Spleen (tissue), 11 donors: ENCODE data around the gene OGT. TPM values are rescaled to one million over a fixed set of nuclear protein-coding genes. Genes with fewer than 3 reads are reported as not detected.
A peak's percentile ranks its signal among the peaks of the same experiment; 100 is the strongest.

Experiments used
- DNase-seq: peaks from one replicate; pipeline ENCODE4 v3.0.0-alpha.2; 2020
- H3K27ac ChIP-seq, 8 donors: fragments of 200-600 bp; sonication (generic) in 7 of 8; 1 replicate in 4 of 8; 2 replicates in 4 of 8; pipeline versions ENCODE4 v1.5.0 to v1.8.0; 2016 to 2021; ENCODE audit warnings: inconsistent platforms in 4 of 8, mild to moderate bottlenecking in 4 of 8, moderate library complexity in 1 of 8
- H3K27me3 ChIP-seq, 7 donors: fragments of 200-600 bp; sonication (generic) in 6 of 7; replicated peaks in 1 of 7; 1 replicate in 4 of 7; 2 replicates in 3 of 7; pipeline versions ENCODE4 v1.5.0 to v1.8.0; 2016 to 2021; ENCODE audit warnings: inconsistent platforms in 3 of 7, mild to moderate bottlenecking in 1 of 7
- H3K36me3 ChIP-seq, 6 donors: fragments of 200-600 bp; sonication (generic) in 5 of 6; 1 replicate in 4 of 6; 2 replicates in 2 of 6; pipeline versions ENCODE4 v1.5.0 to v1.8.0; 2016 to 2021; ENCODE audit warnings: inconsistent platforms in 2 of 6
- H3K4me1 ChIP-seq, 6 donors: fragments of 200-600 bp; sonication (generic) in 5 of 6; 1 replicate in 3 of 6; 2 replicates in 3 of 6; pipeline versions ENCODE4 v1.5.0 to v1.8.0; 2016 to 2021; ENCODE audit warnings: inconsistent platforms in 3 of 6
- H3K4me3 ChIP-seq, 8 donors: fragments of 200-600 bp; sonication (generic) in 7 of 8; 1 replicate in 4 of 8; 2 replicates in 4 of 8; pipeline versions ENCODE4 v1.5.0 to v1.8.0; 2016 to 2021; ENCODE audit warnings: inconsistent platforms in 4 of 8, mild to moderate bottlenecking in 4 of 8, moderate library complexity in 2 of 8
- H3K9me3 ChIP-seq, 8 donors: fragments of 200-600 bp; sonication (generic) in 7 of 8; 1 replicate in 4 of 8; 2 replicates in 4 of 8; pipeline versions ENCODE4 v1.5.0 to v1.8.0; 2016 to 2021; ENCODE audit warnings: inconsistent platforms in 4 of 8
- POLR2A ChIP-seq, 3 donors: fragments of 450-650 bp; IDR thresholded peaks; one replicate each; pipeline ENCODE4 v1.5.1; 2017; ENCODE audit warnings: antibody characterized with exemption in 3 of 3, mild to moderate bottlenecking in 1 of 3
- POLR2AphosphoS5 ChIP-seq, 3 donors: sonication (generic); formaldehyde crosslinking; IDR thresholded peaks; one replicate each; pipeline ENCODE4 v1.5.1; 2017; ENCODE audit warnings: antibody characterized with exemption in 3 of 3
- WGBS, 5 donors: extraction: QIAGEN DNeasy Blood & Tissue Kit in 3 of 5; methylation state at CpG; one replicate each; pipeline versions ENCODE4 v1.1.5 to v1.1.7; 2013 to 2018; 5-methylcytosine and 5-hydroxymethylcytosine counted together
- intact Hi-C: fragments of 100-400 bp; cut with DNase I; formaldehyde crosslinking; loops from one replicate; pipeline ENCODE4 v1.15.0; 2023; ENCODE audit warnings: low total_unique reads
- polyA plus RNA-seq, 3 donors: library from polyadenylated mRNA; stranded (reverse); fragments of 200-250 nt; gene quantifications; one replicate each; pipeline ENCODE4 v1.2.1, GENCODE V29; 2013
- total RNA-seq, 7 donors: library from RNA; depleted of rRNA in 3 of 7; stranded (reverse); fragments of >200 nt in 3 of 7; fragmentation: NEBNext Ultra II Directional in 4 of 7; extraction: Animal tissue kit (Norgen Biotek cat#: 25700) in 4 of 7; gene quantifications; one replicate each; pipeline versions ENCODE4 v1.1.0 to v1.2.1, GENCODE V29; 2016 to 2021
- TF ChIP-seq, protein P1 (sequence below), 11 experiments: fragments of 200-600 bp in 7 of 11; fragments of 450-650 bp in 4 of 11; sonication (generic) in 4 of 11; IDR thresholded peaks in 8 of 11; conservative IDR thresholded peaks in 3 of 11; 1 replicate in 7 of 11; 2 replicates in 4 of 11; pipeline versions ENCODE4 v1.4.0 to v1.8.0; 2016 to 2021; ENCODE audit warnings: antibody characterized with exemption in 11 of 11, inconsistent platforms in 4 of 11, mild to moderate bottlenecking in 1 of 11
- donor health status: healthy with polysubstance abuse.
- donor health status: DM: no; HTN: no; CAD: no; lungs with moderate emphysema.
- donor health status: DM: no; HTN: no; CAD: no.
- donor health status: Bipolar disorder and iron deficiency.
- donor health status: healthy.
- donor health status: DM: no; HTN: no; CAD: no.
- donor health status: DM: yes; HTN: yes; CAD: no.

The OGT gene
- total and polyA plus RNA-seq, 10 donors = 76.8 to 393 (median 233) TPM

DNA sequence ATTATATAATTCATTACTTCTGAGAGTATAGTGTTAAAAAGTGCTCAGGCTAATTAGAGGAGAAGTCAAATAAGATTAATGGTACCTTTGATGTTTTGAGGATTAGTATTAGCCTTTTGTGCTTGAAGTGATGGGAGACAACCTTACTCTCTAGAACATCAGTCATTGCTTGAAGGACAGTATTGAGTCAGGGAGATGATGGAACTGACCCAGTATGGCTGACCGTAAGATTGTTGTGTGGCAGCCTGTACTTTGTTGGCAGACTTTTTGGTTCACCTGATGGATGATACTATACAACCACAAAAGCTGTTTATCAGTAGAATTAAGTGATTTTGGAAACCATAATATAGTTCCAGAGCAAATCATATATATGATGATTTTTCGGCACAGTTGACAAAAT, 9.9 kb downstream of the OGT start:
- Histone ChIP-seq H3K27ac (peak overlapping the region in 3 of 8 donors; percentile 4 to 60 (median 50)), H3K4me3 (no peak overlapping the region)

DNA sequence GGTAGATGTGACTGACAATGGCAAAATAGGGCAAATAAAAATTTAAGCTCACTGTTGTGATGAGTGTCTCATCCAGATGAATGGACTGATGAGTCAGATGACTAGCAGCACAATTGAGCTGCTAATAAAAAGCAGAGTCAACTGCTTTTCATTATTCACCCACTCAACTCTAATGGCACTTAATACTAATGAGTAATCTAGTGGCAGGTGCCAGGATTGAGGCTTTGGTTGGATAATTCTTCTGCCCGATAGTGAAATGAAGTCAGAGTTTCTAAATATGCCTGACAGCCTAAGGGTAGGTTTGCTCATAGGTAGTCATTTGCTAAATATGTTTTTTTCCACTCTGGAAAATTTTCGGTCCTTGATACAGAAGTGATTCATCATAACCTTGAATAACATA, 10.4 kb downstream of the OGT start:
- peaks cover 33 to 87% (median 65%) of the 10 kb centered on the region in 6 donors for H3K4me1 ChIP-seq
- no peaks in the 10 kb centered on the region for H3K27me3 ChIP-seq
- H3K9me3 ChIP-seq = no peaks in the 10 kb centered on the region
- no peak for DNase-seq
- intact Hi-C loops = no loop called here
- peak overlapping the region in 3 of 8 donors; percentile 4 to 60 (median 50) for H3K27ac ChIP-seq
- H3K4me3 ChIP-seq = no peak overlapping the region
- 49 to 64% (median 57%) methylated on average over 2 of the region's 2 CpGs for WGBS, 5 donors
- peaks cover 0 to 62% (median 25%) of the 10 kb centered on the region in 6 donors for H3K36me3 ChIP-seq
- TF ChIP-seq POLR2A (IDR thresholded peaks at IDR 0.05) = no peak
- TF ChIP-seq, protein P1, sequence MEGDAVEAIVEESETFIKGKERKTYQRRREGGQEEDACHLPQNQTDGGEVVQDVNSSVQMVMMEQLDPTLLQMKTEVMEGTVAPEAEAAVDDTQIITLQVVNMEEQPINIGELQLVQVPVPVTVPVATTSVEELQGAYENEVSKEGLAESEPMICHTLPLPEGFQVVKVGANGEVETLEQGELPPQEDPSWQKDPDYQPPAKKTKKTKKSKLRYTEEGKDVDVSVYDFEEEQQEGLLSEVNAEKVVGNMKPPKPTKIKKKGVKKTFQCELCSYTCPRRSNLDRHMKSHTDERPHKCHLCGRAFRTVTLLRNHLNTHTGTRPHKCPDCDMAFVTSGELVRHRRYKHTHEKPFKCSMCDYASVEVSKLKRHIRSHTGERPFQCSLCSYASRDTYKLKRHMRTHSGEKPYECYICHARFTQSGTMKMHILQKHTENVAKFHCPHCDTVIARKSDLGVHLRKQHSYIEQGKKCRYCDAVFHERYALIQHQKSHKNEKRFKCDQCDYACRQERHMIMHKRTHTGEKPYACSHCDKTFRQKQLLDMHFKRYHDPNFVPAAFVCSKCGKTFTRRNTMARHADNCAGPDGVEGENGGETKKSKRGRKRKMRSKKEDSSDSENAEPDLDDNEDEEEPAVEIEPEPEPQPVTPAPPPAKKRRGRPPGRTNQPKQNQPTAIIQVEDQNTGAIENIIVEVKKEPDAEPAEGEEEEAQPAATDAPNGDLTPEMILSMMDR (IDR thresholded peaks at IDR 0.05 in 8 of 11, conservative IDR thresholded peaks at IDR 0.05 in 3 of 11) = no peak
- no peak for TF ChIP-seq POLR2AphosphoS5 (IDR thresholded peaks at IDR 0.05)

More for the DNA sequence above, 9.9 kb downstream of the OGT start:
- TF ChIP-seq POLR2AphosphoS5 (IDR thresholded peaks at IDR 0.05) (no peak), POLR2A (IDR thresholded peaks at IDR 0.05) (no peak)
- TF ChIP-seq, protein P1 (IDR thresholded peaks at IDR 0.05 in 8 of 11, conservative IDR thresholded peaks at IDR 0.05 in 3 of 11) = no peak
- H3K9me3 ChIP-seq = no peaks in the 10 kb centered on the region
- H3K4me1 ChIP-seq = peaks cover 38 to 92% (median 70%) of the 10 kb centered on the region in 6 donors
- peaks cover 0 to 62% (median 20%) of the 10 kb centered on the region in 6 donors for H3K36me3 ChIP-seq
- WGBS, 5 donors = 72 to 85% (median 85%) methylated on average over 2 of the region's 2 CpGs
- intact Hi-C loops = no loop called here
- H3K27me3 ChIP-seq = no peaks in the 10 kb centered on the region
- no peak for DNase-seq

DNA sequence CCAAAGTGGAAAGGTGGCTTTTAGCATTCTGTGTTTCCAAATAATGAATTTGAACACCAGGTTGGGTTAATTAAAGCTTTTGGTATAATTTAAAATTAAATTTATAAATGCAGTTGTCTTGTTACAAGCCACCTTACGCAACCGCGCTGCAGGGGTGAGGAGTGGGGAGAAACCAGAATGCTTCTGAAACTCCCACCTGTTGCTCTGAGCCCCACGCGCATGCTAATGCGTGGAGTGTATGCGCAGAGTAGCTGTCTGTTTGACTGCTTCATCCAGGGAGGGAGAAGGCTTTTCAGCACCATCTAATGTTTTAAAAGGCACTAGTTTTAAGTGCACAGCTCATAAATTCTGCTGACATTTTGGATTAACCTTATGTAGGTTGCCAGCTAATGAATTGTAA, 12.5 kb downstream of the OGT start:
- H3K27me3 ChIP-seq = no peaks in the 10 kb centered on the region
- H3K9me3 ChIP-seq = no peaks in the 10 kb centered on the region
- TF ChIP-seq, protein P1 (IDR thresholded peaks at IDR 0.05 in 8 of 11, conservative IDR thresholded peaks at IDR 0.05 in 3 of 11) = no peak
- peak in 1 of 3 donors; percentile 25 for TF ChIP-seq POLR2AphosphoS5 (IDR thresholded peaks at IDR 0.05)
- H3K4me3 ChIP-seq = no peak overlapping the region
- WGBS, 5 donors = 77 to 88% (median 87%) methylated on average over 7 of the region's 7 CpGs
- H3K27ac ChIP-seq = peak overlapping the region in 1 of 8 donors; percentile 4
- peaks cover 21 to 74% (median 47%) of the 10 kb centered on the region in 6 donors for H3K4me1 ChIP-seq
- H3K36me3 ChIP-seq = peaks cover 0 to 71% (median 31%) of the 10 kb centered on the region in 6 donors
- intact Hi-C loops = no loop called here
- no peak for DNase-seq

DNA sequence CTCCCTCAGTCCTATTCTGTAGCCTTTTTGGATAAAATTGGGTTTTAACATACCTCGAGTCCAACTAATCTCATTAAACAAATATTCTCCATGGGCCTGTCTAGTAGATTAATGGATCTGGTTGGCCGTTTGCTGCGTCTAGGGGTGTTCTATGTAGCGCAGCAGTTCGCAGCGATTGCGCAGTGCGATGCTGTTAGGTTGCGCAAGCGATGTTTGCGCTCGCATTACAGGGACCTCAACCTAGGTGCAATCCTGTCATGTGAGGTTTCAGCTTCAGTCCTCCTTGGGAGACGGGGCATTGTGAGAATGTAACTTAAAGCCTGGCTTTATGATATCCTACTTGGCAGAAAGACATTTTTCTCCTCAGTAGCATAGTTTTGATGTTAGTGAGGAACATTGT, 14.0 kb downstream of the OGT start:
- Histone ChIP-seq H3K4me3 (no peak overlapping the region), H3K4me1 (peaks cover 13 to 59% (median 32%) of the 10 kb centered on the region in 6 donors), H3K27ac (no peak overlapping the region), H3K36me3 (peaks cover 0 to 86% (median 31%) of the 10 kb centered on the region in 6 donors), H3K27me3 (no peaks in the 10 kb centered on the region), H3K9me3 (no peaks in the 10 kb centered on the region)
- no peak for TF ChIP-seq POLR2A (IDR thresholded peaks at IDR 0.05)
- TF ChIP-seq, protein P1 (IDR thresholded peaks at IDR 0.05 in 8 of 11, conservative IDR thresholded peaks at IDR 0.05 in 3 of 11) = no peak
- TF ChIP-seq POLR2AphosphoS5 (IDR thresholded peaks at IDR 0.05) = peak in 2 of 3 donors; percentile 20 to 34
- peak; percentile 77 for DNase-seq
- intact Hi-C loops = no loop called here
- 72 to 91% (median 86%) methylated on average over 7 to 13 of the region's 13 CpGs for WGBS, 5 donors
